GM12872 (cell line): ENCODE data around the gene DGKD.

Experiments used
- CTCF ChIP-seq: IDR thresholded peaks from 3 replicates; pipeline ENCODE4 v1.5.1; 2011; ENCODE audit warnings: low read depth, mild to moderate bottlenecking, low read length, moderate library complexity; ENCODE audit not compliant: insufficient read depth

DGKD gene

GRCh38 chr2:233424154-233424951 is 70.1 kb downstream of the DGKD start:
- TF ChIP-seq CTCF = no peak

DNA sequence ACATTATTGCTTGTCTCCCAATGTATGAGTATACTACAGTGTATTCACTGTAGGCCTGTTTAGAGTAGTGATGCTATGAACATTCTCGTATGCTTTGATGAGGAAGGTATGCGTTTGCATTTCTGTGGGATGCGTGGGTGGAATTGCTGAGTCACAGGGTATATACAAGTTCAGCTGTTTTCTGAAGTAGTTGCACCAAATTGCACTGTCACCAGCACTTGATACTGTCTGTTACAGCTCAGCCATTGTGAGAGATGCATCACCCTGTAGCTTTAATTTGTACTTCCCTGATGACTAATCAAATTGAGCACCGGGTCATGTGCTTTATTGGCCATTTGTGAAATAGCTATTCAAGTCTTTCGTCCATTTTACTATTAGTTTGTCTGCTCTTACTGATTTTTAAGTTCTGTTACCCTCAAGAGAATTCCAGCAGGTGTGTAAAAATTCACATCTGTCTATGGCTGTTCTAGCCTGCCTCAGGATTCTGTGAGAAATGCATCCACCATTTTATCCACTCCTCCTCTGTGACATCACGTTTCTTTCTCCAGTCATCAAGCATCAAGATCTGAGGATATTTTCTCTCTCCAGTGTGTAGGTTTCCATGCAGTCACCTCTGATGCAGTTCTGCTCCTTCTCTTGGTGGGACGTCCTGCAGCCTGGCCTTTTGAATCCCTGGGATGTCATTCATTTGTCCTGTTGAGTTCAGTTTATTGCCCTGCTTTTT is 72.5 kb downstream of the DGKD start:
- TF ChIP-seq CTCF = no peak

DNA sequence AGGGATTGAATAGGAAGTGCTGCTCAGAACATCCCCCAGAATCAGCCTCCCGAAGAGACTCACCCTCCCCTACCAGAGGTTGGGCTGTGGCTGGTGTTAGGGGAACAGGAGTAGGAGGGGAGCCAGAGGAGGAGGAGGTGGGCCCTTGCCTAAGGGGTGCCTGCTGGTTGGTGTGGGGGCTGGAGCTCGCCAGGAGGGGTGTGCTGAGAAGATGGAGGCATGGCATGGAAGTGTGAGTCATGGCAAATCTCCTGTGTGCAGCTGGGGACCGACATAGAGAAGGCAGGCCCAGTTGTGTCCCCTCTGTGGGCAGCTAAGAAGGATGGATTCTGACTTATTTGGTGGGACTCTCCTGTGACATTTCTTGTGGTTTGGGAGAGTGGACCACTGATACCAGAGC is 73.7 kb downstream of the DGKD start:
- TF ChIP-seq CTCF = no peak

DNA sequence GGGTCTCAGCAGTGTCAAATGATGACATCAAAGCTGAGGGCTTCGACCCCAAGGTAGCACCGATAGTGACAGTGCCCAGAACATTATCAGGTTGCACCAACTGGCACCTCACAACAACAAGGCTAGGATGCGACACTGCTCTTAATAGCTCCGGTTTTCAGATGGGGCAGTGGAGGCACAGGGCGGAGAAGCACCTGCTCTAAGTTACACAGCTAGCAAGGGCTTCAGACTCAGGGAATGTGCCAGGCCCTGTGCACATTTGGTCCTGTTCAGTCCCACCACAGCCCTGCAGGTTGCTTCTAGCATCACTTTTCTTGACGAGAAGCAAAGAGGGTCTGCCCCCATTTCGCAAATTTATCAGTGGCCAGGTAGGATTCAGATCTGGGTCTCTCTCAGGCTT is 74.1 kb downstream of the DGKD start:
- no peak for TF ChIP-seq CTCF

DNA sequence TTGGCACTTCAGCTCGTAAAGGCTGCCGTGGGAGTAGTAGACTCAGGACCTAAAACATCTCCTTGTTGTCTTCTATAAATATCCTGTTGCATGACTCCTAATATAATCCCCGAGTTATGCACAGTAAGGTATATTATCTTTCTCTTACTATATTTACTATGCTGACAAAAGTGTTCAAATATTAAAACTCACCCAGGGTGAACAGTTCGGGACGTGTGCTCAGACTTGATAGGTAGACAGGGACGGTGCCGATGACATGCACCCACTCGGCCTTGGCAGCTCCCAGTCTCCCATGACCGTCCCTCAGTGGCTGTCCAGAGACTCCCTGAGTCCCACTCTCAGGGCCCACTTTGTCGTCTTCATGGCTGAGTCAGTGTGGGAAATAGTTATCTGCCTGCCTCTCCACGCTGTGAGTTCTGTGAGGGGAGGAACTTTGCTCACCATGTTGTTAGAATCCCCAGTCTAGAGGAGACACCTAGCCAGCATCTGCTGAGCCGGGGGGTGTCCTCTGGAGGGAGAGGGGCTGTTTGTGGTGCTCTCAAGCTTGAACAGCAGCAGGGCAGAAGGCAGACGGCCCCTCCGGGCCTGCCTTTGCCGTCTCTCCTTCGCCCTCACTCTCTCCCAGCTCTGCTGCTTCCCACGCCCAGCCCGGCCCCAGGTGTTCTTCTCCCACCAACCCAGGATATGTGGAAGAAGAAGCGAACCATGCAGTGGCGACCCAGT is 75.0 kb downstream of the DGKD start:
- TF ChIP-seq CTCF = no peak

GRCh38 chr2:233430081-233430480 is 75.8 kb downstream of the DGKD start:
- TF ChIP-seq CTCF = no peak

DNA sequence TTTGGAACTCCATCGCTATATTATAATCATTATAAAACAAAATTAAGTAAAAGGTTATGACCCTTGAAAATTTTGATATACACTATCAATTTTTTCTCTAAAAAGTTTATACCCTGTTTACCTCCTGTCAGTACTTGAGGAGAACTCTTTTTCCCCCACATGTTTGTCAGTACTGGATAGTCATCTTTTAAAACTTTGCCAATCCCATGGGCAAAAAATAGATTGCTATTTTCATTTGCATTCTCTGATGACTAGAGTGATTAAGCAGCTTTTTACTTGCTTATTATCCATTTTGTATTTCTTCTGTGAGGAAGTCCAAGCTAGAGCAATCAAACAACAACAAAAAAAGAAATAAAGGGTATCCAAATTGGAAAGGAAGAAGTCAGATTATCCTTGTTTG is 76.4 kb downstream of the DGKD start:
- no peak for TF ChIP-seq CTCF
